PC-9 (cell line): ENCODE data around the gene KCNMB1.

ENCODE experiments used
- EZH2 ChIP-seq: fragments of 200-600 bp; sonication (generic); IDR thresholded peaks from 2 replicates; pipeline ENCODE4 v1.8.0; 2017; ENCODE audit warnings: antibody characterized with exemption, low read depth
- TF ChIP-seq, protein P1 (sequence below): fragments of 200-600 bp; sonication (generic); conservative IDR thresholded peaks from 2 replicates; pipeline ENCODE4 v1.6.1; 2017; ENCODE audit warnings: mixed run types, antibody characterized with exemption, mild to moderate bottlenecking, moderate library complexity

DNA sequence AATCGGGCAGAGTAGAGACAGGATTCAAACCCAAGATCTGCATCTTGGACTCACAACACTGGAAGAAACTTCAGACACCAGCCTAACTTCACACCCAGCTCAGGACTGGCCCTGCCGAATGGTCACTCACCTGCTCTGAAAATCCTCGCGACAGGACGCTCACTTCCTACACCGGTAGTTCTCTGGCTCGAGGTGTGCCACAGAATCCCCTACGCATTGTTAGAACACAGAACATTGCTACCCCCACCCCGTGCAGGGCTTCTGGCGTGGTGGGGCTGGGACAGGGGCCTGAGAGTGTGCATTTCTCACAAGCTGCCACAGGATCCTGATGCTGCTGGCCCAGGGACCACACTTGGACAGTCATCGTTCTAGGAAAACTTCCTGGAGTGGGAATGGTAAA, 12.1 kb downstream of the KCNMB1 start:
- TF ChIP-seq, protein P1, sequence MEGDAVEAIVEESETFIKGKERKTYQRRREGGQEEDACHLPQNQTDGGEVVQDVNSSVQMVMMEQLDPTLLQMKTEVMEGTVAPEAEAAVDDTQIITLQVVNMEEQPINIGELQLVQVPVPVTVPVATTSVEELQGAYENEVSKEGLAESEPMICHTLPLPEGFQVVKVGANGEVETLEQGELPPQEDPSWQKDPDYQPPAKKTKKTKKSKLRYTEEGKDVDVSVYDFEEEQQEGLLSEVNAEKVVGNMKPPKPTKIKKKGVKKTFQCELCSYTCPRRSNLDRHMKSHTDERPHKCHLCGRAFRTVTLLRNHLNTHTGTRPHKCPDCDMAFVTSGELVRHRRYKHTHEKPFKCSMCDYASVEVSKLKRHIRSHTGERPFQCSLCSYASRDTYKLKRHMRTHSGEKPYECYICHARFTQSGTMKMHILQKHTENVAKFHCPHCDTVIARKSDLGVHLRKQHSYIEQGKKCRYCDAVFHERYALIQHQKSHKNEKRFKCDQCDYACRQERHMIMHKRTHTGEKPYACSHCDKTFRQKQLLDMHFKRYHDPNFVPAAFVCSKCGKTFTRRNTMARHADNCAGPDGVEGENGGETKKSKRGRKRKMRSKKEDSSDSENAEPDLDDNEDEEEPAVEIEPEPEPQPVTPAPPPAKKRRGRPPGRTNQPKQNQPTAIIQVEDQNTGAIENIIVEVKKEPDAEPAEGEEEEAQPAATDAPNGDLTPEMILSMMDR = no peak
- no peak for TF ChIP-seq EZH2
